Measurements from ENCODE around the gene LFNG. TPM values are rescaled to one million over a fixed set of nuclear protein-coding genes. Genes with fewer than 3 reads are reported as not detected.

Gene LFNG
- total RNA-seq, 8 experiments from 2014 or later = 0.71 to 49.3 (median 6.3) TPM; not detected in 1

DNA sequence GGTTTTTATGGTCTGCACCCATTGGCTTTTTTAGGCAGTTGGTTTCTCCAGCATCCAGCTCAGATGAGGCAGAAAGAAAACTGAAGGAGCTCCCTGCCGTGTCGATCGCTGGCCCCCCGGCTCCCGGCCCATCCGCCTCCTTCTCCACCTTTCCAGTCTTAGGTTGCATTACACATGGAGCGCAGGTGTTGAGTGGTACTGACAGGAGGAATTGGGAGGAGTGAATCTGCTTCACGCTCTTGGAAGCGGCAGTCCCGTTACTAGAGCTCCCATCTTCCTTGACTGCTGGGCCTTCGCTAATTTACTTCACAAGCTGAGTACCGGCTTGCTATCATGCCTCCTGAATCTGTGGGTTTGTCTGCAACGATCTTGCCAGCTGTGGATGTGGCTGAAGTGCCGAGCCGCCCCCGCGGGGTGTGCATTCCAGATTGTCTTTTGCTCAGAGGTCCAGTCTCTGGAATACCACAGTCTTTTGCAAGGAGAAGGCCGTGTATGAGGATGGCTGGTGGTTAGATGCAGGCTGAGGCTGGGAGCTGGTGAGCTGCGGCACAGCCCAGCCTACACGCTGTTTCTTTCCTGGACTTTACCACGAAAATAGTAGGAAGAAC, 56.3 kb downstream of the LFNG start:
- in situ Hi-C loops (cut with MboI; ENCODE audit: low pct_unique_long_range_greater_than_20kb in 2 of 9, low sequenced_read_pairs in 9 of 9, unreplicated experiment in 9 of 9) = no loop called here
- Histone ChIP-seq H3K27ac (no peak overlapping the region), H3K4me3 (no peak overlapping the region), H3K4me1 (replicated peaks in 1 of 2) (no peaks in the 10 kb centered on the region)
- 50 to 100% (median 89%) methylated on average over 1 to 13 of the region's 21 CpGs; no CpG with 5 or more reads in 2 of the 10 experiments for WGBS, 10 experiments
- ATAC-seq (replicated peaks in 6 of 8) = no peak

GRCh38 chr7:2576742-2577491, 57.3 kb downstream of the LFNG start:
- ATAC-seq (replicated peaks in 6 of 8) = no peak
- 93 to 100% (median 97%) methylated on average over 2 to 4 of the region's 56 CpGs; no CpG with 5 or more reads in 6 of the 10 experiments for WGBS, 10 experiments
- Histone ChIP-seq H3K4me3 (no peak overlapping the region), H3K27ac (no peak overlapping the region), H3K4me1 (replicated peaks in 1 of 2) (no peaks in the 10 kb centered on the region)
- in situ Hi-C loops (cut with MboI; ENCODE audit: low pct_unique_long_range_greater_than_20kb in 2 of 9, low sequenced_read_pairs in 9 of 9, unreplicated experiment in 9 of 9) = no loop called here

Other genes with a start within 250 kb of the LFNG start
- 10 to 100 TPM in 1 of 8 experiments, 1 to 10 TPM in 7; 2.8 to 10.3 (median 6.9) TPM for gene SNX8, start 205.3 kb upstream of the LFNG start, total RNA-seq
- 100 to 1,000 TPM in 4 of 8 experiments, 10 to 100 TPM in 4; 53.0 to 225 (median 87.9) TPM for gene EIF3B, start 164.9 kb upstream of the LFNG start, total RNA-seq
- 10 to 100 TPM in 1 of 8 experiments, 1 to 10 TPM in 7; 4.0 to 10.4 (median 7.3) TPM for gene CHST12, start 116.2 kb upstream of the LFNG start, total RNA-seq
- not detected for gene GRIFIN, start 43.4 kb upstream of the LFNG start, total RNA-seq
- 10 to 100 TPM; 11.9 to 25.9 (median 19.6) TPM for gene BRAT1, start 35.8 kb downstream of the LFNG start, total RNA-seq
- 10 to 100 TPM in 3 of 8 experiments, 1 to 10 TPM in 5; 5.5 to 26.5 (median 6.5) TPM for gene IQCE, start 39.2 kb downstream of the LFNG start, total RNA-seq
- 10 to 100 TPM in 7 of 8 experiments, 1 to 10 TPM in 1; 9.6 to 71.1 (median 37.5) TPM for gene TTYH3, start 112.2 kb downstream of the LFNG start, total RNA-seq
- gene AMZ1, start 168.4 kb downstream of the LFNG start, total RNA-seq = 1 to 10 TPM in 5 of 8 experiments, under 1 TPM in 3; 0.64 to 3.7 (median 1.1) TPM

All from motor neuron (in vitro differentiated cells).